T-cell (primary cell): Measurements from ENCODE around the gene KIF18A. TPM values are rescaled to one million over a fixed set of nuclear protein-coding genes. Genes with fewer than 3 reads are reported as not detected.

Experiments
- ATAC-seq, 4 experiments: fragments of 200-7000 bp in 3 of 4; fragments of 150-1000 bp in 1 of 4; cut with Tn5 transposase; replicated peaks in 1 of 4; 1 replicate in 3 of 4; 2 replicates in 1 of 4; pipeline ENCODE4 v1.10.0; 2021; ENCODE audit warnings: moderate library complexity in 3 of 4, mild to moderate bottlenecking in 2 of 4, moderate number of reproducible peaks in 1 of 4
- CTCF ChIA-PET, 2 donors: fragments of 300-600 bp; sonication (Branson Sonifier 250); formaldehyde crosslinking; loops; one replicate each; lab custom pipeline; 2022; ENCODE audit warnings: antibody characterized with exemption in 2 of 2; lab: Charles Lee
- POLR2A ChIA-PET, 2 donors: fragments of 300-600 bp; sonication (Branson Sonifier 250); formaldehyde crosslinking; loops; one replicate each; lab custom pipeline; 2022; ENCODE audit warnings: antibody characterized with exemption in 2 of 2; lab: Charles Lee
- DNase-seq, 35 experiments: peaks; one replicate each; pipeline versions ENCODE4 v3.0.0 to v3.0.0-alpha.2; 2013 to 2023
- H3K27ac ChIP-seq: one replicate; pipeline ENCODE4 v1.5.1; 2013; ENCODE audit warnings: low read length
- H3K27me3 ChIP-seq, 2 experiments: replicated peaks in 1 of 2; 1 replicate in 1 of 2; 2 replicates in 1 of 2; pipeline versions ENCODE4 v1.6.1 to v1.7.0; 2013; ENCODE audit warnings: low read length in 1 of 2, mixed read lengths in 1 of 2; ENCODE audit not compliant: control insufficient read depth in 2 of 2, insufficient read depth in 2 of 2; ENCODE audit errors: extremely low read depth in 1 of 2
- H3K36me3 ChIP-seq, 2 donors: 1 replicate in 1 of 2; 2 replicates in 1 of 2; pipeline versions ENCODE4 v1.6.1 to v1.7.0; 2013; ENCODE audit warnings: low read length in 1 of 2; ENCODE audit not compliant: control insufficient read depth in 2 of 2, insufficient read depth in 1 of 2; ENCODE audit errors: extremely low read depth in 1 of 2
- H3K4me1 ChIP-seq, 2 experiments: 1 replicate in 1 of 2; 2 replicates in 1 of 2; pipeline versions ENCODE4 v1.6.1 to v1.7.0; 2013; ENCODE audit warnings: low read length in 2 of 2, mixed read lengths in 1 of 2; ENCODE audit not compliant: insufficient read depth in 2 of 2, control insufficient read depth in 1 of 2; ENCODE audit errors: extremely low read depth in 1 of 2
- H3K4me3 ChIP-seq, 2 donors: 1 replicate in 1 of 2; 2 replicates in 1 of 2; pipeline versions ENCODE4 v1.5.1 to v1.7.0; 2013; ENCODE audit warnings: mild to moderate bottlenecking in 2 of 2, low read length in 1 of 2, moderate library complexity in 1 of 2; ENCODE audit not compliant: control insufficient read depth in 1 of 2; ENCODE audit errors: extremely low read depth in 1 of 2
- H3K9me3 ChIP-seq: 2 replicates; pipeline ENCODE4 v1.7.0; 2013
- H3K27ac Mint-ChIP-seq, 2 donors: one replicate each; pipeline ENCODE4 v1.8.0; 2020 to 2021; ENCODE audit warnings: mild to moderate bottlenecking in 2 of 2, mixed read lengths in 2 of 2
- H3K27me3 Mint-ChIP-seq, 2 donors: one replicate each; pipeline ENCODE4 v1.8.0; 2021 to 2022; ENCODE audit warnings: mixed read lengths in 2 of 2
- H3K36me3 Mint-ChIP-seq: one replicate; pipeline ENCODE4 v1.8.0; 2021; ENCODE audit warnings: mixed read lengths
- H3K4me1 Mint-ChIP-seq, 3 donors: one replicate each; pipeline ENCODE4 v1.8.0; 2020 to 2022; ENCODE audit warnings: mixed read lengths in 3 of 3, mild to moderate bottlenecking in 1 of 3
- H3K4me3 Mint-ChIP-seq, 3 donors: one replicate each; pipeline ENCODE4 v1.8.0; 2020 to 2022; ENCODE audit warnings: mild to moderate bottlenecking in 3 of 3, mixed read lengths in 3 of 3, moderate library complexity in 3 of 3
- H3K9me3 Mint-ChIP-seq, 3 donors: one replicate each; pipeline ENCODE4 v1.8.0; 2020 to 2022; ENCODE audit warnings: mixed read lengths in 3 of 3
- WGBS: methylation state at CpG from one replicate; pipeline ENCODE4 v1.1.5; 2013; ENCODE audit warnings: missing lambda C conversion rate; ENCODE audit not compliant: insufficient coverage; 5-methylcytosine and 5-hydroxymethylcytosine counted together
- total RNA-seq, 35 experiments: library from RNA in 6 of 35; stranded (reverse) in 6 of 35; fragments of 120-200 nt in 1 of 35; gene quantifications; one replicate each; pipeline versions ENCODE4 v1.2.1 to v1.2.4 and lab custom pipeline; 2013 to 2026

Gene KIF18A
- total RNA-seq, 5 donors from 2014 or later (not counting 1 experiment from before 2014, with no cell fraction given): 0.76 to 3.7 (median 1.3) TPM

- POLR2A ChIA-PET: no interaction called here
- Mint-ChIP-seq H3K36me3 (no peaks in the 10 kb centered on the region), H3K27me3 (no peaks in the 10 kb centered on the region), H3K4me3 (no peak overlapping the region), H3K9me3 (no peaks in the 10 kb centered on the region), H3K4me1 (no peaks in the 10 kb centered on the region), H3K27ac (no peak overlapping the region)
- DNase-seq: no peak
- Histone ChIP-seq H3K4me3 (no peak overlapping the region), H3K27ac (no peak overlapping the region), H3K9me3 (no peaks in the 10 kb centered on the region), H3K27me3 (no peaks in the 10 kb centered on the region), H3K36me3 (no peaks in the 10 kb centered on the region), H3K4me1 (no peaks in the 10 kb centered on the region)
- CTCF ChIA-PET: interaction anchor here in 1 of 2 donors (0.6 kb wide), 1 partner anchor 9 kb away, joined by 3 read pairs; no protein-coding TSS in a partner anchor
- WGBS: no CpG with 5 or more reads among the region's 2 CpGs
- no peak for ATAC-seq
Measured at GRCh38 chr11:28017816-28018215, 90.1 kb downstream of the KIF18A start.

- CTCF ChIA-PET: no interaction called here
- Histone ChIP-seq H3K27ac (no peak overlapping the region), H3K36me3 (no peaks in the 10 kb centered on the region), H3K4me3 (no peak overlapping the region), H3K9me3 (no peaks in the 10 kb centered on the region), H3K4me1 (no peaks in the 10 kb centered on the region), H3K27me3 (no peaks in the 10 kb centered on the region)
- Mint-ChIP-seq H3K36me3 (no peaks in the 10 kb centered on the region), H3K9me3 (no peaks in the 10 kb centered on the region), H3K27ac (no peak overlapping the region), H3K27me3 (no peaks in the 10 kb centered on the region), H3K4me1 (no peaks in the 10 kb centered on the region), H3K4me3 (no peak overlapping the region)
- 100% methylated on average over 1 of the region's 4 CpGs for WGBS
- POLR2A ChIA-PET: no interaction called here
- no peak for DNase-seq
- ATAC-seq: no peak
Measured at GRCh38 chr11:28011813-28012212, 96.1 kb downstream of the KIF18A start.

GRCh38 chr11:28009996-28010395 is 98.0 kb downstream of the KIF18A start:
- no peaks in the 10 kb centered on the region for H3K4me1 ChIP-seq
- Mint-ChIP-seq H3K4me1 (no peaks in the 10 kb centered on the region), H3K9me3 (no peaks in the 10 kb centered on the region), H3K4me3 (no peak overlapping the region), H3K27ac (no peak overlapping the region), H3K36me3 (no peaks in the 10 kb centered on the region), H3K27me3 (no peaks in the 10 kb centered on the region)
- H3K9me3 ChIP-seq: no peaks in the 10 kb centered on the region
- no peak for DNase-seq
- no CpG with 5 or more reads among the region's 1 CpG for WGBS
- H3K4me3 ChIP-seq: no peak overlapping the region
- no peaks in the 10 kb centered on the region for H3K36me3 ChIP-seq
- CTCF ChIA-PET: no interaction called here
- H3K27me3 ChIP-seq: no peaks in the 10 kb centered on the region
- no peak for ATAC-seq
- POLR2A ChIA-PET: no interaction called here
- no peak overlapping the region for H3K27ac ChIP-seq

- no peaks in the 10 kb centered on the region for H3K36me3 Mint-ChIP-seq
- ATAC-seq: no peak
- Histone ChIP-seq H3K36me3 (no peaks in the 10 kb centered on the region), H3K27me3 (no peaks in the 10 kb centered on the region), H3K9me3 (no peaks in the 10 kb centered on the region), H3K4me3 (no peak overlapping the region), H3K27ac (no peak overlapping the region), H3K4me1 (no peaks in the 10 kb centered on the region)
- H3K4me3 Mint-ChIP-seq: no peak overlapping the region
- no peak overlapping the region for H3K27ac Mint-ChIP-seq
- H3K27me3 Mint-ChIP-seq: no peaks in the 10 kb centered on the region
- CTCF ChIA-PET: no interaction called here
- no peaks in the 10 kb centered on the region for H3K4me1 Mint-ChIP-seq
- POLR2A ChIA-PET: no interaction called here
- H3K9me3 Mint-ChIP-seq: peaks cover 0 to 2% (median 0%) of the 10 kb centered on the region in 3 donors
- no peak for DNase-seq
Measured at GRCh38 chr11:28009388-28009787, 98.6 kb downstream of the KIF18A start.

- Histone ChIP-seq H3K36me3 (no peaks in the 10 kb centered on the region), H3K4me1 (no peaks in the 10 kb centered on the region), H3K9me3 (peaks cover 3% of the 10 kb centered on the region), H3K27me3 (peaks cover 0 to 4% of the 10 kb centered on the region in 2 experiments), H3K27ac (no peak overlapping the region), H3K4me3 (no peak overlapping the region)
- Mint-ChIP-seq H3K27ac (no peak overlapping the region), H3K36me3 (peaks cover 8% of the 10 kb centered on the region), H3K4me3 (no peak overlapping the region), H3K9me3 (peaks cover 12 to 40% (median 31%) of the 10 kb centered on the region in 3 donors), H3K27me3 (no peaks in the 10 kb centered on the region), H3K4me1 (no peaks in the 10 kb centered on the region)
- POLR2A ChIA-PET: no interaction called here
- DNase-seq (no peak), ATAC-seq (no peak)
- CTCF ChIA-PET: no interaction called here
Measured at GRCh38 chr11:28003615-28004014, 104.3 kb downstream of the KIF18A start.

GRCh38 chr11:27998552-27998951 is 109.4 kb downstream of the KIF18A start:
- ChIA-PET CTCF (no interaction called here), POLR2A (no interaction called here)
- no peak overlapping the region for H3K27ac ChIP-seq
- H3K36me3 ChIP-seq: no peaks in the 10 kb centered on the region
- H3K27me3 ChIP-seq: peaks cover 0 to 4% of the 10 kb centered on the region in 2 experiments
- no peaks in the 10 kb centered on the region for H3K4me1 Mint-ChIP-seq
- H3K9me3 ChIP-seq: peaks cover 2% of the 10 kb centered on the region
- no peaks in the 10 kb centered on the region for H3K4me1 ChIP-seq
- peaks cover 12 to 37% (median 33%) of the 10 kb centered on the region in 3 donors for H3K9me3 Mint-ChIP-seq
- no peak for DNase-seq
- no peak overlapping the region for H3K4me3 Mint-ChIP-seq
- no peak for ATAC-seq
- no peaks in the 10 kb centered on the region for H3K27me3 Mint-ChIP-seq
- H3K4me3 ChIP-seq: no peak overlapping the region
- H3K27ac Mint-ChIP-seq: no peak overlapping the region
- H3K36me3 Mint-ChIP-seq: peaks cover 8% of the 10 kb centered on the region

GRCh38 chr11:27997344-27997743 is 110.6 kb downstream of the KIF18A start:
- H3K4me1 Mint-ChIP-seq: no peaks in the 10 kb centered on the region
- no peaks in the 10 kb centered on the region for H3K27me3 Mint-ChIP-seq
- ChIA-PET POLR2A (no interaction called here), CTCF (no interaction called here)
- Histone ChIP-seq H3K27ac (no peak overlapping the region), H3K36me3 (no peaks in the 10 kb centered on the region), H3K4me3 (no peak overlapping the region), H3K9me3 (no peaks in the 10 kb centered on the region), H3K27me3 (peaks cover 0 to 3% of the 10 kb centered on the region in 2 experiments), H3K4me1 (no peaks in the 10 kb centered on the region)
- no peak overlapping the region for H3K27ac Mint-ChIP-seq
- H3K4me3 Mint-ChIP-seq: no peak overlapping the region
- no peak for DNase-seq
- peaks cover 5 to 29% (median 25%) of the 10 kb centered on the region in 3 donors for H3K9me3 Mint-ChIP-seq
- WGBS: no CpG with 5 or more reads among the region's 2 CpGs
- H3K36me3 Mint-ChIP-seq: peaks cover 5% of the 10 kb centered on the region
- ATAC-seq: no peak
